ENCODE measurements around the gene ZMYND8. TPM values are rescaled to one million over a fixed set of nuclear protein-coding genes. Genes with fewer than 3 reads are reported as not detected.
"Not testable (repeated sequence)": the region's sequence is repeated elsewhere in the genome, so short reads cannot be mapped to it uniquely, and the experiment has no call there.

The ZMYND8 gene
- total RNA-seq, 4 donors from 2014 or later, result 32.2 to 78.9 (median 54.4) TPM

DNA sequence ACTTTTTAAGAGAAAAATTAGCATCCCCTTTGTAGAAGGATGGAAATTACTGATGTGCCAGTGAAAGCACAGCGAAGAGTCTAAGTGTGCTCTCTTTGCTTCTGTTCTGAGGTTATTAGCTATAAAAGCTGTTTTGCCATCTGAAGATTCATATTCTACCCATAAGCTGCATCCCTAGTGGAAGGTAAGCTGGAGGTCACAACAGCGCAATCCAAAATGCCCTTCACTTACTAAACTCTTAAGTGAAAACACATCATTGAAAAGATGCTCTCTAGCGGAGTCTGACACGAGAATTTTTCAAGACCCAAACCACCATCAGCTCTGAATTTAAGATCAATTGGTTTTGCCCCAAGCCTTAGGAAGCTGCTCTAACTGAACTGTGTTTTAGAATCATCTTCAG is 113.5 kb downstream of the ZMYND8 start:
- WGBS, 2 donors (ENCODE audit: low coverage in 1 of 2), result 93 to 100% methylated on average over 4 of the region's 4 CpGs
- Histone ChIP-seq H3K4me1 (peaks cover 0 to 14% (median 3%) of the 10 kb centered on the region in 3 donors), H3K27me3 (no peaks in the 10 kb centered on the region), H3K36me3 (peaks cover 2 to 78% of the 10 kb centered on the region in 2 donors), H3K4me3 (no peak overlapping the region), H3K9me3 (no peaks in the 10 kb centered on the region), H3K27ac (no peak overlapping the region)
- ATAC-seq, result no peak
- TF ChIP-seq, protein P1, sequence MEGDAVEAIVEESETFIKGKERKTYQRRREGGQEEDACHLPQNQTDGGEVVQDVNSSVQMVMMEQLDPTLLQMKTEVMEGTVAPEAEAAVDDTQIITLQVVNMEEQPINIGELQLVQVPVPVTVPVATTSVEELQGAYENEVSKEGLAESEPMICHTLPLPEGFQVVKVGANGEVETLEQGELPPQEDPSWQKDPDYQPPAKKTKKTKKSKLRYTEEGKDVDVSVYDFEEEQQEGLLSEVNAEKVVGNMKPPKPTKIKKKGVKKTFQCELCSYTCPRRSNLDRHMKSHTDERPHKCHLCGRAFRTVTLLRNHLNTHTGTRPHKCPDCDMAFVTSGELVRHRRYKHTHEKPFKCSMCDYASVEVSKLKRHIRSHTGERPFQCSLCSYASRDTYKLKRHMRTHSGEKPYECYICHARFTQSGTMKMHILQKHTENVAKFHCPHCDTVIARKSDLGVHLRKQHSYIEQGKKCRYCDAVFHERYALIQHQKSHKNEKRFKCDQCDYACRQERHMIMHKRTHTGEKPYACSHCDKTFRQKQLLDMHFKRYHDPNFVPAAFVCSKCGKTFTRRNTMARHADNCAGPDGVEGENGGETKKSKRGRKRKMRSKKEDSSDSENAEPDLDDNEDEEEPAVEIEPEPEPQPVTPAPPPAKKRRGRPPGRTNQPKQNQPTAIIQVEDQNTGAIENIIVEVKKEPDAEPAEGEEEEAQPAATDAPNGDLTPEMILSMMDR (IDR thresholded peaks at IDR 0.05), result no peak
- TF ChIP-seq EP300 (IDR thresholded peaks at IDR 0.05) (no peak), POLR2AphosphoS5 (IDR thresholded peaks at IDR 0.05) (no peak), POLR2A (IDR thresholded peaks at IDR 0.05) (no peak)

- no peaks in the 10 kb centered on the region for H3K9me3 ChIP-seq
- H3K27ac ChIP-seq, result no peak overlapping the region
- H3K4me3 ChIP-seq, result no peak overlapping the region
- peak; percentile 88 for ATAC-seq
- no peaks in the 10 kb centered on the region for H3K27me3 ChIP-seq
- peaks cover 0 to 14% (median 3%) of the 10 kb centered on the region in 3 donors for H3K4me1 ChIP-seq
- 40 to 65% methylated on average over 7 to 8 of the region's 8 CpGs for WGBS, 2 donors (ENCODE audit: low coverage in 1 of 2)
- peaks cover 2 to 78% of the 10 kb centered on the region in 2 donors for H3K36me3 ChIP-seq
- TF ChIP-seq POLR2A (IDR thresholded peaks at IDR 0.05) (no peak), POLR2AphosphoS5 (IDR thresholded peaks at IDR 0.05) (peak; percentile 61)
Observed at GRCh38 chr20:47241345-47241781, 115.1 kb downstream of the ZMYND8 start.

DNA sequence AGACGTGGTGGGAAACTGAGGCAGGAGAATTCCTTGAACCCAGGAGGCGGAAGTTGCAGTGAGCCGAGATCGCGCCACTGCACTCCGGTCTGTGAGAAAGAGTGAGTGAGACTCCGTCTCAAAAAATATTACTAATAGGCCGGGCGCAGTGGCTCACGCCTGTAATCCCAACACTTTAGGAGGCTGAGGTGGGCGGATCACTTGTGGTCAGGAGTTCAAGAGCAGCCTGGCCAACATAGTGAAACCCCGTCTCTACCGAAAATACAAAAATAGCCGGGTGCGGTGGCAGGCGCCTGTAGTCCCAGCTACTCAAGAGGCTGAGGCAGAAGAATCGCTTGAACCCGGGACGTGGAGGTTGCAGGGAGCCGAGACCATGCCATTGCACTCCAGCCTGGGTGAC is 116.4 kb downstream of the ZMYND8 start:
- WGBS, 2 donors (ENCODE audit: low coverage in 1 of 2), result 95 to 96% methylated on average over 4 to 10 of the region's 20 CpGs
- not testable (repeated sequence) for H3K27ac ChIP-seq, H3K9me3 ChIP-seq, H3K27me3 ChIP-seq, ATAC-seq, H3K4me3 ChIP-seq
- Histone ChIP-seq H3K36me3 (peaks cover 0 to 78% of the 10 kb centered on the region in 2 donors), H3K4me1 (peaks cover 0 to 14% (median 3%) of the 10 kb centered on the region in 3 donors)

GRCh38 chr20:47239719-47240067 is 116.8 kb downstream of the ZMYND8 start:
- no peaks in the 10 kb centered on the region for H3K9me3 ChIP-seq
- no peak for ATAC-seq
- H3K4me1 ChIP-seq, result peaks cover 0 to 14% (median 3%) of the 10 kb centered on the region in 3 donors
- H3K27ac ChIP-seq, result no peak overlapping the region
- peaks cover 0 to 78% of the 10 kb centered on the region in 2 donors for H3K36me3 ChIP-seq
- TF ChIP-seq, protein P1 (IDR thresholded peaks at IDR 0.05), result no peak
- no peak overlapping the region for H3K4me3 ChIP-seq
- no peaks in the 10 kb centered on the region for H3K27me3 ChIP-seq
- 98 to 100% methylated on average over 1 to 5 of the region's 6 CpGs for WGBS, 2 donors (ENCODE audit: low coverage in 1 of 2)

DNA sequence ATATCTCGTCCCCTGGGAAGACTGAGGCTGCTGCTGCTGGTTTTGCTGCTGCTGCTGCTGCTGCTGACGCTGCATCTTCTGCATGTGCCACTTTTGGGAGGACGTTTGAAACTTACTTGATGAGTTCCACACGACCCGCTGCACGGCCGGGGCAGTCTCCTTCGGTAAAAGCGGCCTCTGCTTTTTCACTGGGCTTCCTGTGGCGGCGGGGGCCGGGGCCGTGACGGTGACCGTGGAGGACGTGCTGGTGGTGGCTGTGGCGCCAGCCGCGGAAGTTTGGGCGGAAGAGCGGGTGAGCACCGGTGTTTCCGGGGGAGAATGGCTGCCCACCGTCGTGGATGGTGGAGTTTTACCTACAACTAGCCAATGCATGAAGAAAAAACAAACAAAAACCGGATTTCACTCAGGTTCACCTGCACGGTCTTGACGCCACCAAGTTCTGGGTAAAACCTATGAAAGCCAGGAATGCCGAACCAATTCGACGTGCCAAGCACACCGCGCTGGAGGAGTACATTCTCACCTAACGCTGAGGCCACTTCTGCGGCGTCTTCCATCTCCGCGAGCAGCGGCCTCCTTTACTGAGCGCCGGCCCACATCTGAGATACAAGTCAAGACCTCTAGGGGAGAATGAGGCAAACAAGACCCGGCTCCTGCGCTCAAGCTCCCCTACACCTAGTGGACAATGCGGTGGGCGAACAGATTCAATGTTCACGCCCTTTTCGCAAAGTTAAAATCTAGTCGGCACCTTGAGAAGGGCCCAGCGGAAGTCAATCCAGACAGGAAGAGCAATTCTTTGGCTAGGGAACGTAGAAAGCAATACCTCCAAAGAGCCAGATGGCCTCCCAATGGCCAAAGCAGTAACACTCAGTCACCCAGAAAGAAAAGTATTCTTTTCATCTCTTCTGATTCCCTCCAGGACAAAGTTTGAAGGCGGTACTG is 117.5 kb downstream of the ZMYND8 start:
- no peak for TF ChIP-seq EP300 (IDR thresholded peaks at IDR 0.05)
- TF ChIP-seq, protein P1 (IDR thresholded peaks at IDR 0.05), result no peak
- no peak for TF ChIP-seq POLR2AphosphoS5 (IDR thresholded peaks at IDR 0.05)
- Histone ChIP-seq H3K9me3 (no peaks in the 10 kb centered on the region), H3K27me3 (no peaks in the 10 kb centered on the region), H3K27ac (no peak overlapping the region), H3K4me3 (no peak overlapping the region), H3K36me3 (peaks cover 0 to 78% of the 10 kb centered on the region in 2 donors), H3K4me1 (peaks cover 0 to 14% (median 3%) of the 10 kb centered on the region in 3 donors)
- 89 to 94% methylated on average over 8 to 20 of the region's 51 CpGs for WGBS, 2 donors (ENCODE audit: low coverage in 1 of 2)
- ATAC-seq, result no peak

DNA sequence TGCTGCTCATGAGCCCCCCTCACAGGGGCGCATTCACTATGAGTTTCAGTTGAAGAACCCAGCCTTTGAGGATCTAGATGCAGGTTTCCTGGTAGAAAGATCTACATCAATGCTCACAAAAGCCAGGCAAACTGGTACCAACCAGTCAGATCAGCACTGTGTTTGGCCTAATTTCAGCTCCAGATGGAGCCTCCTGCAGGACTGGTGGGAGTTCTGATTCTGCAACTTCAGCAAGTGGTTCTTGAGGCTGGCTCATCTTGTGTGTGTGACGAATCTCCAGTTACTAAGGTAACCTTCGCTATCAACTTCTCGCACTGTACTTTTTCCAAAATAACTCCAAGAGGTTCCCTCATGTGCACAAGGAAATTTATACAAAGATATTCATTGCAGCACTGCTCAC is 118.8 kb downstream of the ZMYND8 start:
- TF ChIP-seq, protein P1 (IDR thresholded peaks at IDR 0.05), result no peak
- TF ChIP-seq EP300 (IDR thresholded peaks at IDR 0.05), result no peak
- no peak for TF ChIP-seq POLR2AphosphoS5 (IDR thresholded peaks at IDR 0.05)
- TF ChIP-seq POLR2A (IDR thresholded peaks at IDR 0.05), result no peak
- peaks cover 0 to 8% (median 3%) of the 10 kb centered on the region in 3 donors for H3K4me1 ChIP-seq
- ATAC-seq, result no peak

More for the DNA sequence above, 118.8 kb downstream of the ZMYND8 start:
- H3K9me3 ChIP-seq, result no peaks in the 10 kb centered on the region
- 100% methylated on average over 1 of the region's 4 CpGs; no CpG with 5 or more reads in 1 of the 2 donors for WGBS, 2 donors (ENCODE audit: low coverage in 1 of 2)
- H3K27me3 ChIP-seq, result no peaks in the 10 kb centered on the region
- no peak overlapping the region for H3K27ac ChIP-seq
- no peak overlapping the region for H3K4me3 ChIP-seq
- H3K36me3 ChIP-seq, result peaks cover 0 to 85% of the 10 kb centered on the region in 2 donors
